ENCODE data around the gene FGF5.

The FGF5 gene

DNA sequence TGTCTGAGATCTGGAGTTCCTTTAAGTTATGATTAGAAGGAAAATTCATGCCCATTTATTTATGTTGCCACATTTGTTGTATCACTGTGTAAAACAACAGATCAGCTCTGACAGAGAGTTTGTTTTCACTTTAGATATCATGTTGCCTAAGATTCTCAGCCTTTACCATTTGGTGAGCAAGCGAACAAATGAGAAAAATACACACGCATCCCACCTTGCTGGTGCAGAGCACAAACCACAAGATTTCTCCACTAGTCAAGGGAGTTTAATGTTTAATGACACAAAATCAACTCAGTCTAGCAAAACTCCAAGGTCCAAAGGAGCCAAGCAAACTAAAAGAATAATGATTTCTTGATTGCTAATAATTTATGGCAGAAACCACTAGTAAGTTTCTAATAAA, 27.7 kb downstream of the FGF5 start:
- Histone ChIP-seq H3K4me3 (IDR thresholded peaks at IDR 0.05; ENCODE audit: insufficient read depth, low read depth, low read length) (no peak overlapping the region), H3K4me1 (ENCODE audit: low read depth, poor library complexity, severe bottlenecking) (no peaks in the 10 kb centered on the region), H3K79me2 (ENCODE audit: insufficient read depth, low read depth) (no peaks in the 10 kb centered on the region), H2AFZ (ENCODE audit: low read depth) (no peak overlapping the region), H3K36me3 (ENCODE audit: insufficient read depth) (no peaks in the 10 kb centered on the region), H3K27ac (no peak overlapping the region), H3K9ac (no peak overlapping the region), H4K20me1 (ENCODE audit: insufficient read depth) (no peaks in the 10 kb centered on the region), H3K27me3 (ENCODE audit: insufficient read depth, low read depth) (no peaks in the 10 kb centered on the region), H3K4me2 (no peak overlapping the region)
- TF ChIP-seq, protein P1, sequence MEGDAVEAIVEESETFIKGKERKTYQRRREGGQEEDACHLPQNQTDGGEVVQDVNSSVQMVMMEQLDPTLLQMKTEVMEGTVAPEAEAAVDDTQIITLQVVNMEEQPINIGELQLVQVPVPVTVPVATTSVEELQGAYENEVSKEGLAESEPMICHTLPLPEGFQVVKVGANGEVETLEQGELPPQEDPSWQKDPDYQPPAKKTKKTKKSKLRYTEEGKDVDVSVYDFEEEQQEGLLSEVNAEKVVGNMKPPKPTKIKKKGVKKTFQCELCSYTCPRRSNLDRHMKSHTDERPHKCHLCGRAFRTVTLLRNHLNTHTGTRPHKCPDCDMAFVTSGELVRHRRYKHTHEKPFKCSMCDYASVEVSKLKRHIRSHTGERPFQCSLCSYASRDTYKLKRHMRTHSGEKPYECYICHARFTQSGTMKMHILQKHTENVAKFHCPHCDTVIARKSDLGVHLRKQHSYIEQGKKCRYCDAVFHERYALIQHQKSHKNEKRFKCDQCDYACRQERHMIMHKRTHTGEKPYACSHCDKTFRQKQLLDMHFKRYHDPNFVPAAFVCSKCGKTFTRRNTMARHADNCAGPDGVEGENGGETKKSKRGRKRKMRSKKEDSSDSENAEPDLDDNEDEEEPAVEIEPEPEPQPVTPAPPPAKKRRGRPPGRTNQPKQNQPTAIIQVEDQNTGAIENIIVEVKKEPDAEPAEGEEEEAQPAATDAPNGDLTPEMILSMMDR (conservative IDR thresholded peaks at IDR 0.05; ENCODE audit: low read depth, low read length) = no peak

DNA sequence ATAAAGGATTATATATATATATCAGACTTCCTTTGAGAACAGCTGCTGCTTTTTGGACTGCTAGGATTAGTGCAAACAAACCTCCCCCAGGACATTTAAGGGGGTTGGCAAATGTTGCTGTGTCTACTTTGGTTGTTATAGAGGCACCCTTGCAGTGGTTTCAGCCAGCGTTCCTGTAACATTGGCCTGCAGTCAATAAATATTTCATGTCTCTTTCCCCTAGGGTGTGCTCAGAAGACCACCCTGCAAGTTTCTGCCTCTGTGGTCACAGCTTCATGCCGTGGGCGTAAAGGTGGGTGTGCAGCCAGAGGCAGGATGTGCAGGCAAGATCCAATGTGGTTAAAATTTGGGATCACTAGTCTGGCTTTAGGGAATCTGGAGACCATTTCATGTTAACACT, 28.9 kb downstream of the FGF5 start:
- Histone ChIP-seq H3K36me3 (ENCODE audit: insufficient read depth) (no peaks in the 10 kb centered on the region), H2AFZ (ENCODE audit: low read depth) (no peak overlapping the region), H3K79me2 (ENCODE audit: insufficient read depth, low read depth) (no peaks in the 10 kb centered on the region), H3K9ac (no peak overlapping the region), H3K4me3 (IDR thresholded peaks at IDR 0.05; ENCODE audit: insufficient read depth, low read depth, low read length) (no peak overlapping the region), H3K4me2 (no peak overlapping the region), H3K4me1 (ENCODE audit: low read depth, poor library complexity, severe bottlenecking) (no peaks in the 10 kb centered on the region), H4K20me1 (ENCODE audit: insufficient read depth) (no peaks in the 10 kb centered on the region), H3K27me3 (ENCODE audit: insufficient read depth, low read depth) (no peaks in the 10 kb centered on the region), H3K27ac (no peak overlapping the region)
- TF ChIP-seq, protein P1 (conservative IDR thresholded peaks at IDR 0.05; ENCODE audit: low read depth, low read length) = no peak

DNA sequence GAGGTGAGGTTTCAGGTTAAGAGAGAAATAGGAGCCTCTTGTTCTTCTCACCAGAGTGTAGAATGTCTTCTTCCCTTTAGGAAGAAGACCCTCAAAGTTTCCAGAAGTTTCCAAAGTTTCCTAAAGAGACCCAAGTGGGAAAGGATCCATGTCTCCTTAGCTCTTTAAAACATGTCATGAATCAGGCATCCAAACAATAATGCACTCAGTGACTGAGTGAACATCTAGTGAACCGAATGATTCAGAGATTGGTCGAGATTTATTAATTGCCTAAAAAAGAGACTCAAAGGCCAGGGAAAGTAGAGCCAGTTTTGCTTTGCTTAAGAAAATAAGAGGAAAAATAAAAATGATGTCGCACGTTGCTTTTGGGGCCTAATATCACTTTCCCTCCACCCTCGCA, 29.4 kb downstream of the FGF5 start:
- Histone ChIP-seq H3K27ac (no peak overlapping the region), H2AFZ (ENCODE audit: low read depth) (no peak overlapping the region), H3K4me2 (no peak overlapping the region), H3K4me3 (IDR thresholded peaks at IDR 0.05; ENCODE audit: insufficient read depth, low read depth, low read length) (no peak overlapping the region), H3K36me3 (ENCODE audit: insufficient read depth) (no peaks in the 10 kb centered on the region), H4K20me1 (ENCODE audit: insufficient read depth) (no peaks in the 10 kb centered on the region), H3K79me2 (ENCODE audit: insufficient read depth, low read depth) (no peaks in the 10 kb centered on the region), H3K9ac (no peak overlapping the region), H3K27me3 (ENCODE audit: insufficient read depth, low read depth) (no peaks in the 10 kb centered on the region), H3K4me1 (ENCODE audit: low read depth, poor library complexity, severe bottlenecking) (no peaks in the 10 kb centered on the region)
- TF ChIP-seq, protein P1 (conservative IDR thresholded peaks at IDR 0.05; ENCODE audit: low read depth, low read length) = no peak

DNA sequence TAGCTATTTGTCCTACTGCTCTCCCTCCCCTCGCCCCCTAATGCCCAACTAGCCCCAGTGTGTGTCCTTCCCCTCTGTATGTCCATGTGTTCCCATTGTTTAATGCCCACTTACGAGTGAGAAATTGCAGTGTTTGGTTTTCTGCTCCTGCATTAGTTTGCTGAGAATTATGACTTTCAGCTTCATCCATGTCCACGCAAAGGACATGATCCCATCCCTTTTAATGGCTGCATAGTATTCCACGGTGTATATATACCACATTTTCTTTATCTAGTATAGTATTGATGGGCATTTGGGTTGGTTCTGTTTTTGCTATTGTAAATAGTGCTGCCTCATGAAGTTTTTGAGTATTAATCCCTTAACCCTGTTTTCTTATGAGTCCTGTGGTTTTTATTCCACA, 35.4 kb downstream of the FGF5 start:
- Histone ChIP-seq H3K36me3 (ENCODE audit: insufficient read depth) (no peaks in the 10 kb centered on the region), H3K27ac (no peak overlapping the region), H3K27me3 (ENCODE audit: insufficient read depth, low read depth) (no peaks in the 10 kb centered on the region), H3K4me3 (IDR thresholded peaks at IDR 0.05; ENCODE audit: insufficient read depth, low read depth, low read length) (no peak overlapping the region), H2AFZ (ENCODE audit: low read depth) (no peak overlapping the region), H3K4me1 (ENCODE audit: low read depth, poor library complexity, severe bottlenecking) (no peaks in the 10 kb centered on the region), H3K9ac (no peak overlapping the region), H3K79me2 (ENCODE audit: insufficient read depth, low read depth) (no peaks in the 10 kb centered on the region), H4K20me1 (ENCODE audit: insufficient read depth) (no peaks in the 10 kb centered on the region), H3K4me2 (no peak overlapping the region)
- TF ChIP-seq, protein P1 (conservative IDR thresholded peaks at IDR 0.05; ENCODE audit: low read depth, low read length) = no peak

Measured in KMS-11 (cell line).